ENCODE measurements around the gene LTA4H.
"Not testable (repeated sequence)": the region's sequence is repeated elsewhere in the genome, so short reads cannot be mapped to it uniquely, and the experiment has no call there.

LTA4H gene

DNA sequence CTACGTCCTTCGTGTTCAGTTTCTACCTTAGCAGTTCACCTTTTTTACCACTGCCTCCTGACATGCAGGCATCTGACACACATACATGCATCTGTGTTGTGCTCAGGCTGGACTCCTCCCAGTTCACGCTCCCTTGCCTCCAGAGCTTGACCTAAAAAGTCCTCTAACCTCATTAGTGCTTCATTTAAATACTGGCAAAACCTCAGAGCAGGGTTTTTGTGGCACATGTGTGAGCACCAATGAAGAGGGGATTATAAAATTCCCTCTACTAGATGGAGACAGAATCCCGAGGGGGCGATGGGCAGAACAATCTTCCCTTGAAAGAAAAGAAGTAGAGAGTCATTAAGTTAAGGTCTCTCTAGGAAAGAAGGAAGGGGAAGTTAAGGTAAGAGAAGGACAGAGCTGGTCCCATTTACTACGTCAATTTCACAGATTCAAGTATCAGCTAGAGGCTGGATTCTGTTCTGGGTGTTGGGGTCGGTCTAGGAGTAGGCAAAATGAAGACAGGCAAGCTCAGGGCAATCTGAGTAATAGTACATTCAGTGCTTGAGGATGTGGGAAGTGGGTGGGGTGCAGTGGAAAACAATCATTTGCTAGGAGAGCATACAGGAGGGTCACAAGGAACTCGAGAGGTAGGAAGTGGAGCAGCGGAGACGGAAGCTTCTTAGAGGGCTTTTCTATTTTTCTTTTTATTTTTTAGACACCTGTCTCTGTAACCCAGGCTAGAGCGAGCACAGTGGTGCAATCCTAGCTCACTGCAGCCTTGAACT, 46.7 kb downstream of the LTA4H start:
- DNase-seq = no peak

DNA sequence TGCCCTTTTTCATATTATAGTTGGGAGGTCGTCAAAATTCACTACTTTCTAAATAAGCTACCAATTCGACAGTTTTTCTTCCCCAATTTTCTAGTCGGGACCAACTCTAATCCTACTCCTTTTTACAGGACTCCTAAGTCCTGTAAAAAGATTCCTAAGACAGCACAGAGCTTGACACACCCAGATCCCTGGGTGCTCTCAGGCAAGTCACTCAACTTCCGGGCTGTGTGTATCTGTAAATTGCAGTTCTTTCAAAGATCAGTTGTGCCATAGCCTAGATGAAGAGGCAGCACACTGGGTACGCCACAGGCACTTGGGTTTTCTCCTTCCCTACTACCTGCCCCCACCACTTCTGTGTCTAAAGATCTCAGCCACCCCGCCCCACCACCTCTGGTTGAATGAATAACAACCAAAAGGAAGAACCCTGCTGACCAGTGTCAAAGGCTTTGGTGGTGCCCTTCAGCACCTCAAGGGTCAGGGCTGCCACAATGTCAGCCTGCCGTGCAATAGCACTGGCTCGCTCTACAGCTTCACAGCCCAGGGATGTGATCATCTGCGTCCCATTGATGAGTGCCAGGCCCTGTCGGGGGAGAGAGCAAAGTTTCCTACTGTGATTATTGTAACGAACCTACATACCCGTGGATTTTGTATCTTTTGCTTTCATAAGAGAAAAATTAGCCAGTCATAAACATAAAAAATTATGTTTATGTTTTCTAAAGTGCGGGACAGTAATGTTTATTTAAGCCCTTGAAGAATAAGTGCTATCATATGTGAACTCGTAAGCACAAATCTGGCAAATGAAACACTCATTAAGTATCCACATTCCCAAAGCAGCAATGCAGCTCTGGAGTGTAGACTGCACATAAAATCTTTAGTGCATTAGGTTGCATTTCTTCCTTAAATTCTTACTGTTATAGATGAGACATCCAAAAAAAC, 48.5 kb downstream of the LTA4H start:
- no peak for DNase-seq

DNA sequence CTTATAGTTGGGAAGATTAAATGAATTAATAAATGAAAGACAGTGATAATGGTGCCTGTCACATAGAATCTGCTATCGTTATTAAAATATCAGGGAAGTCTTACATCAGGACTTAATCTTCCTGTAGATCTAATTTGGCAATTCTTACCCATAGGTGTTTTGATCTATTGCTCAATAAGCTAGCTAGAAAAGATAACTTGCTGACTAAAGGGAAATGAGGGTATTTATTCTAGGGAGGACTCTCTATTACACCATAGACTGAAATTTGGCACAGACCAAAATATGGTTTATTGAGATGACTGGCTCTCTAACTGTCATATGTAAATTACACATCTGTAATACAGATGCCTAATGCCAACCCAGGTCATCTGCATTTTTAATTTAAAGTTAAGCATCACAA, 50.7 kb downstream of the LTA4H start:
- no peak for DNase-seq

DNA sequence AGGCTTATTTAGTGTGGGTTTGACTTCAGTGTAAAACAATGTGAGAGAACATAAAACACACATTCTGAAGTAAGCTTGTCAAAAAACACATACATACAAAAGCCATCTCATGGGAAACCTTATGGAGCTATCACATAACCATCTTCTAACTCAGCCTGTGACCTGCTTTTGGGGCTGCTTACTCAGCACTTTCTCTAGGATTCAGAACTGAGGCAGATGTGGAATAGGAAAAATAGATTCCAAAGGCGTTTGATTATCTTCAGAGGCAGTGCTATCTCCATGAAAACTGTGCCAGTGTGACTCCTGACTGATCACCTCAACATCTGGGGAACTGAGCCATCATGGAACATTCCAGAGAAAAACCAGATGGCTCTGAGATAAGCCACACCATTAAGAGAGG, 52.8 kb downstream of the LTA4H start:
- no peak for DNase-seq

DNA sequence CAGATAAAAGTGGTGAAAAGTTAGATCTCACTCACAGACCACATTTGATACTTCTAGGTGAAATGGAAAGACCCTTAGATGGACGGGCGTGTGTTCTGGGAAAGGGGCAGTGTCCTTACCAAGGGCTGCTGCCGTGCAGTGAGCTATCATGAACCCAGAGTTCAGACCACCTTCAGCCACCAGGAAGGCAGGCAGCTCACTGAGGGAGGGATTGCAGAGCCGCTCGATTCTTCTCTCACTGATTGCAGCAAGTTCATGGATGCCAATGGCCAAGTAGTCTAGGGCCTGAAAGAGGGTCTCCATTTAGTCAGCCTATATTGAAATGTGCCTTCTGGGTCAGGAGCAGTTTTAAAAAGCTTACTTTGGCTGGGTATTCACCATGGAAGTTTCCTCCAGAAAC, 55.0 kb downstream of the LTA4H start:
- no peak for DNase-seq

DNA sequence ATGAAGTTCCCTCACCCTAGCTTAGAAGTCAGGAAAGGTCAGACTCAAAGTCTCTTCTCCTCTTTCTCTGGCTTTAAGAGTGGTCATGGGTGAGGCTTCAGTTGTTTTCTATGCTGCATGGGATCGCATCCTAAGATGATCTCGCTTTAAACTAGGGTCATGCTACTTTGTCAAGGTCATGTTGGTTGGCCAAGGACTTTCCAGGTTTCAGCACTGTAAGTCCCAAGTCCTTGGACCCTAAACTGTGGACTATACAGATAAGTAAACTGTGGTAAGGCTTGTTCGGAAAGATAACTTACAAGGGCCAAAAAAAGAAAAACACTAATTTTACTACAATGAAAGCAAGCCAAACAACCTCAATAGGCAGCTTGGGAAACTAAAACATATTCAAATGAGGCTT, 56.6 kb downstream of the LTA4H start:
- DNase-seq = no peak

DNA sequence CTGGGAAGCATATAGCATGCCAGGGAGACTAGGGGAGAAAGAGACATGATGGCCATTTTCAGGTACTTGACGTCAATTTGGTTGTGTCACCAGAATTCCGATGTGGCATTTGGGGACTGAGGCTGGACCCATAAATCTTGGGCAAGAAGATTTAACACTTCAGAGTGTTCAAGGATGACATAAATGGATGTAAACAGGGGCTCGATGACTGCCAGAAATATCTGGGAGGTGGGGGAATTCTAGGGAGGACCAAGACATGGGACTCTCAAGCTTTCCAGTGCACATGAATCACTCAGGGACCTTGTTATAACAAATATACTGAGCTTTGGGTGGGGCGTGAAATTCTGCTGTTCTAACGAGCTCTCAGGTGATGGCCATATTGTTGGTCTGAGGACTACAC, 57.0 kb downstream of the LTA4H start:
- no peak for DNase-seq

DNA sequence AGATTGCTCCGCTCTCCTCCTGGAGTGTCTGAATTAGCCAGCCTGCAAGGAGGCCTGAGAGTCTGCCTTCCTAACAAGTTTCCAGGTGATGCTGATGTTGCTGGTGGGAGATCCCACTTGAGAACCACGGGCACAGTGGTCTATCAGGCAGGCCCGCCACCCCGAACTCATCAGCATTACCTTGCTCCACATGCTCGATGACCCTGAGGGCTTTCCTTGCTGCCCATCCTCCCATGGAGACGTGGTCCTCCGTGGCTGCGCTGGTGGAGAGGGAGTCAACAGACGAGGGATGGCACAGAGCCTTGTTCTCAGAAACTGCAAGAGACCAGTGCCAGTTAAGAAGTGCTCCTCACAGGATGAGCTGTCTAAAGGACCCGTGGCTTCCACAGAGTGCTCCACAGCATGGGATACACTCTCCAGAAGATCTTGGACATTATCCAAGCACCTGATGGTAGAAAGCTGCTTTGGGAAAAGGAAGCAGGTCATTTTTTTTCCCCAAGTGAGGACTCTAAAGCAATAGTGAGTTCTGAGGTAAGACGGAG, 57.6 kb downstream of the LTA4H start:
- DNase-seq = no peak

DNA sequence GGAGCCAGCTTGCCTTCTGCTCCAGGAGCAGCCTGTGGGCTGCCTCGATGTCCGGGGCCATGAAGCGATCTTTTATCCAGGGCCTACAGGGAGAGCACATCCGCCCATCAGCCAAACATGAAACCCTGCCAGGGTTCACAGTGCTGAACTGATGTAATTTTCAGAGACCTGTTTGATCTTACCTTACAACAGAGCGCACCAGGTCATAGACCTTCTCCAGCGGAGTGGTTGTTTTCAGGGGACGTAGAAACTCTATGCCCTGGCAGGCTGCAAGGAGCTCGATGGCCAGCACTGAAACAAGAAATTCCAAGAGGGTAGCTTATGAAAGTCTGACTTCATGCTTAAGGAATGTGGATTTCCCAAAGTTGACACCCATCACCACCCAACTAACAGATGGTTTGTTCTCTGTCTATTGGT, 59.0 kb downstream of the LTA4H start:
- no peak for DNase-seq

DNA sequence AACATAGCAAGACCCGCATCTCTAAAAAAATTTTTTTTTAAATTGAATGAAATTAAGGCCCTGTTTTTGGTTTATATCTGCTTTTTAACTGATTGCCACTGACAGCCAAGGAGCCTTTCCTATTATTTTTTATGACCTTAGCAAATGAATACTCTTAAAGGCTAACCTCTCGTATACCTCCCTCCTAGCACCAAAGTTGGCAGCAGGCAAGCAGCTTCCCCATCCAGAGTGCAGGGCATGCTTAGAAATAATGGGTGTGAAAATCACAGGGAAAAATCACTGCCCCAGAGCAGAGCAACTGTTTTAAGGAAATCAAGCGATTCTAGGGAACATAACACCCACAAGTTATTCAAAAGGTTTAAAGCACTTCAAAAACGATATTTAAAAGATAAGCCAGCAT, 59.9 kb downstream of the LTA4H start:
- no peak for DNase-seq

DNA sequence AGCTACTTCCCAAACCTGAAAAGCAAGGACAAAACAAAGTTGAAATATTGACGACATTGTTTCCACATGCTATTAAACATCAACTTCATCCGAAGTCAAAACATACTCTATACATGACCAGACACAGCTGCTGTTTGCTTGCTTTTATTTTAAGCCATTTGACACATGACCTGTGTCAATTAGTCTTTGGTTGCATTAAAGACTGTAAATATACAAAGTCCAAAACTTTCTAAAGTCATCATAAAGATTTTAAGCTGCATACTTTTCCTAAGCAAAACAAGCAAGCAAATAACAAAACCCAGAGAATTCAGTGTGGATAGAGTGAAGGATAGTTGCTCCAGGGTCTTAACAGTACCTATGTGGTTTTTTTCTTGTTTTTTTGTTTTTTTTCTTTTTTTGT, 61.0 kb downstream of the LTA4H start:
- no peak for DNase-seq

DNA sequence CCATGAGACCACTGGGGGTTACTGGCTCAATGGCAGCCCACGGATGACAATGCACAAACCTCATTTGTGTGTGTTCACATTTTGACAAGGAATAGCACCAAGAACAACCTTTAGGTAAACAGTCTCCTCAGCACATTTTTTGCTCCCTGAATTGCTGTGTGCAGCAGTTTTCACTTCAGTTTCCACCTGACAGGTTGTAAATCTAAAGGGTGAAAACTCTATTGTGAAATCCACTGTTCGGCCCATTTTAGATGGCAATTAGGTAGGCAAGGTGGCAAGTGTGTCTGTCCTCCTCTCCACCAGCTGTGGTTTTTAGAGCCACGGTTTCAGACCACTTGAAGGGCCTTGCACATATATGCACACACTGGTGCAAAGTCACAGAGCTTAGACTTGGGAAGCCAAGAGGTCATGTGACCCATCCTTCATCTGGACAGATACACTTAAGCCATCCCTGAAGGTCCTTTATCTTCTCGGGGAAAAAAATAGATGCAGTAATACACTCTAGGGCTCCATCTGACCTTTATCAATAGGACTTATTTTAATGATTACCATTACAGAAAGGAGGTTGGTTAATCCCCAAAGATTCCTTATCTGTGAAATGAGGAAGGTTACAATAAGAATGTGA, 62.4 kb downstream of the LTA4H start:
- DNase-seq = no peak

DNA sequence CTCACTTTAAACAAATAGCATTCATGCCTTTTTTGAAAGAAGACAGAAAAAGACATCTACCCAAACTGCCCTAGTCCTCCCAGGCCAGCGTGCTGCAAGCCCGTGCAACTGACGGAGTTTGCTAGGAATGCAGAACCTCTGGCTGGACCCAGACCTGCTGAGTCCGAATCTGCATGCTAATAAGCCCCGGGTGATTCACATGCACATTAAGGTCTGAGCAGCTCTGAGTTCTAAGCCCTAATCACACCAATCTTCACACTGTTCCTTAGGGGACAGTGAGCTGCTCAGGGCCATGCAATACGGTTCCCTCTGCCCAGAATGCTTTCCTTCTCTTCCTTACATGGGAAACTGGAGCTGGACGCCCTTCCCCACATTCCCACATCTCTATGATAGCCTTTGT, 64.5 kb downstream of the LTA4H start:
- no peak for DNase-seq

DNA sequence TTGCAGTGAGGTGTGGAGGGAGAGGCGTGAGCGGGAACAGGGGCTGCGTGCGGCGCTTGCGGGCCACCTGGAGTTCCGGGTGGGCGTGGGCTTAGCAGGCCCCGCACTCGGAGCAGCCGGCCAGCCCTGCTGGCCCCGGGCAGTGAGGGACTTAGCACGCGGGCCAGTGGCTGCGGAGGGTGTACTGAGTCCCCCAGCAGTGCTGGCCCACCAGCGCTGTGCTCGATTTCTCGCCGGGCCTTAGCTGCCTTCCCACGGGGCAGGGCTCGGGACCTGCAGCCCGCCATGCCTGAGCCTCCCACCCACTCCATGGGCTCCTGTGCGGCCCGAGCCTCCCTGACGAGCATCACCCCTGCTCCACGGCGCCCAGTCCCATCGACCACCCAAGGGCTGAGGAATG, 66.3 kb downstream of the LTA4H start:
- DNase-seq = not testable (repeated sequence)

DNA sequence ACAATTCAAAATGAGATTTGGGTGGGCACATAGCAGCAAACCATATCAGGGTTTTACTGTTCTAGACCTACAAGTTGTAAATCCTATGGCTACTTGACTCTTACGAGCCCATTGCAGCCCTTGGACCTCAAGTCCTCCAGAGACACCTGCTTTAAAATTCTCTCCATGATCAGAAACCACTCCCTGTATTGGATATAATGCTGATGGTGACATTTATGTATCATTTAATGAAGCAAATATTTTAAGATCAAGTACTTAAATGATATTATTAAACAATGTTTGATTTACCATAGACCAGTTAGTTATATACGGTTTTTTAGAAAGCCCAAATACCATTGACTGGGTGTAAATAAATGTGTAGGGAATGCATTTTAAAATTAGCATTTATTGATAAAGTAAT, 68.1 kb downstream of the LTA4H start:
- DNase-seq = no peak

DNA sequence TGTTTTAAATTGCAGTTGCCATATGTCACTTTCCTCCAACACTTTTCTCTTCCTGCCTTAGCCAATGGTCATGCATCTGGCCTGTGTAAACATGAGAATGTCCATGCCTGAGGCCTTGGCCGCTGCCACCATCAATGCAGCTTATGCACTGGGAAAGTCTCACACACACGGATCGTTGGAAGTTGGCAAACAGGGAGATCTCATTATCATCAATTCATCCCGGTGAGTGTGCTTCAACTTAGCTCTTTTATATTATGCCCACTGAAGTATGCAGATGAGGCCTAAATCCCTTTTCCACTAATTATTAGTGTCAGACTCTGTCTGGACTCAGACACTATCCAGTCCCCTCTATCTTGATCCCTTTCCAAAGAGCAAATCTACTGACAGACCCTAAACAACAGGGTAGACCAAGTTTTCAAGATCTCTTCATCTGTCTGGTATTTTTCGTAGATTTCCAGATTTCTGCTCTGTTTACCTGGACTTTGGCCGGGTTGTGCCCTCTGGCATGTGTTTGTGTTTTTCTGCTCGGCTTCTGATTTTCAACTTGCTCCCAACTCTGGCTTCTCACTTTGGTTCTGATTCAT, 69.0 kb downstream of the LTA4H start:
- no peak for DNase-seq

DNA sequence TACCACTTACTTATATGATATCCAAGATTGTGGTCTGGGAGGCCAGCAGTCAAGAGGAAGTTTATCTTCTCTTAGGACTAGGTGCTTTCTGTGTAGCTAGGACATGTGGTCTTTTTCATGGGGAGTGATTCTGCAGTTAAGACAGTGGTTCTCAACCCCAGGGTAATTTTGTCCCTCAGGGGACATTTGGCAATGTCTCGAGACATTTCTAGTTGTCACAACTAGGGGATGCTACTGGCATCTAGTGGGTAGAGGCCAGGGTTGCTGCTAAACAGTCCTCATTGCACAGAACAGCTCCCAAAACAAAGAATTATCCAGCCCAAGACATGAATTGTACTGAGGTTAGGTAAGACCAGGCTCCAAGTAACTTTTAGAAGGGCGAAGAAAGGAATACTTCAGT, 72.3 kb downstream of the LTA4H start:
- DNase-seq = no peak

DNA sequence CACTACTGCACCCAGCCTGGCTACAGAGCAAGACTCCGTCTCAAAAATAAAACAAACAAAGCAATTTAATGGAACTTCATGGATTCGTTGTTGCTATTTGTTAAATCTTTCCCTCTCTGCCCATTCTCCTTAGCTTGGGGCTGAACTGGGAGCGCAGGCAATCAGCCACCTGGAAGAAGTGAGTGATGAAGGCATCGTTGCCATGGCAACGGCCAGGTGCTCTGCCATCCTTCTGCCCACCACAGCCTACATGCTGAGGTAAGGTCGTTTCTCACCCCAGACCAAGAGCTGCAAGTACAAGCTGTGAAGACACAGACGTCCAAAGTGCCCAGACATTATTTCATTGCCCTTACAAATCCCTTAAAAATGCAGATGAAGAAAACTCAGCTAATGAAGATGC, 73.2 kb downstream of the LTA4H start:
- no peak for DNase-seq

DNA sequence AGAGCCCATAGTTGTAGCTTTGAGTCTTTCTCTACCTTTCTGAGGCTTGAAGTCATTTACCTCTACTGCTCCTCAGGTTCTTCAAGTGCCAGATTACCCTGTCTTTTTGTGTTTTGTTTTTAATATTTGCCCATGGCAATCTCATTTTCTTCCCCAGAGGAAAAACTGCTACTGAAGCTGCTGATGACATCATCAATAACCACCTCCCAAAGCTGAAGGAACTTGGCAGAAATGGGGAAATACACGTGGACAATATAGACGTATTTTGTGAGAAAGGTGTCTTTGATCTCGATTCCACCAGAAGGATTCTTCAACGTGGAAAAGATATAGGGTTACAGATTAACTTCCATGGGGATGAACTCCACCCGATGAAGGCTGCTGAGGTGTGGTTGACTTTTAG, 75.1 kb downstream of the LTA4H start:
- no peak for DNase-seq

DNA sequence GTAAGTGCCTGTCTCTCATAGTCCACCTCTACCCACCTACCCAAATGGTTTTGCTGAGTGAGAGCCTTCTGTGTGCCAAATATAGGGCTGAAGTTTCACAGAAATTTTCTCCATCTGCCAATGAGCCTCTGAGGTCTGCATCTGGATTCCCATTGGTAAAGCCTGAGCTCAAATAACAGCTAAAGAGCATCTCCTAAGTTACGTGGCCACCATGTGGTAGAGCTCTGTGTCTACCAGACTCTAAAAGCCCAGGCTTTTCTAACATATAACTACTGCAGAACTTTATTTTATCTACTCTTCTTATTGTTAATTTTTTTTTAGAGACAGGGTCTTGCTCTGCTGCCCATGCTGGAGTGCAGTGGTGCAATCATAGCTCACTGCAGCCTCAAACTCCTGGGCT, 76.3 kb downstream of the LTA4H start:
- no peak for DNase-seq

DNA sequence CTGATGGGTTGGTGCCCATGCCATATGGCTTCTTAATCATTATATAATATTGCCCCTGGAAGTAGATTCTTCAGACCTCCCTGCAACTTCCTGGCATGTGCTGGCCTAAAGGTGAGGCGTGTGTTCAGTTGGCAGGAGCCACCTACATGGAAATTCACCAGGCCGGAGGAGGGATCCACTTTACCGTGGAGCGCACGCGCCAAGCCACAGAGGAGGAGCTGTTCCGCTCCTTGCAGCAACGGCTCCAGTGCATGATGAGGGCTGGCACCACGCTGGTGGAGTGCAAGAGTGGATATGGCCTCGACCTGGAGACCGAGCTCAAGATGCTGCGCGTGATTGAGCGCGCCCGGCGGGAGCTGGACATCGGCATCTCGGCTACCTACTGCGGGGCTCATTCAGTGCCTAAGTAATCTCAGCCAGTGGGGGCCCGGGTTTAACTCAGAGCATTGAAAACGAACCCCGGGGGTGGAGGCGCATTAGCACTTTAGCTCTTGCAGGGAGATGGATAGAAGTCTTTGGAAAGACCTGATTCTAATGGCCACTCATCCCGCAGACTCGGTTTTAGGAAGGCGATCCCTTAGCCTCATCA, 78.7 kb downstream of the LTA4H start:
- DNase-seq = no peak

DNA sequence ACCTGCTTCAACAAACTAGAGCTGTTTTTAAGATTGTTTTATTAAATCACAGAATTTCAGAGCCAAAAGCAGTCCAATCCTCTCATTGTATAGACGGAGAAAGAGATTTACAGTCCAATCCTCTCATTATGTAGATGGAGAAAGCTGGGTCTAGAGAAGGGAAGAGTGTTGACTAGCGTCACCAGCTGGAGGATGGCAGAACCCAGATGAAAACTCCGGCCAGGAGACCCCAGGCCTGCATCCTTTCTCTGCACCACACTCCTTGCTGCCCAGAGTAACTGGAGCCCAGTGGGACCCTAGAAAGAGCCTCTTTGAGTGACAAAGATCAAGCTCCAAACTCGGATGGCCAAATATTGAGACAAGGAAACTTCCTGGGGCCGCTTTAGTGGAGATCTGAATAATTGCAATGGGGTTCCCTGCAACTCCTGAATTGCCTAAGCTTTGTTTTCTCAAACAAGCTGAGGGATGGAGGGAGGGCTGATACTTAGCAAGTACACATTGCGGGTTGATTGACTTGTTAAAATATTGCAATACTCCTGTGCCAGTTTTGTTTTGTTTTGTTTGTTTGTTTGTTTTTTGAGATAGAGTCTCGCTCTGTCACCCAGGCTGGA, 79.7 kb downstream of the LTA4H start:
- DNase-seq = no peak
